Liver (tissue), 3 donors: ENCODE results near the gene RABL3.

Experiments used
- EGR1 ChIP-seq, 2 donors: IDR thresholded peaks; 2 replicates each; pipeline ENCODE4 v1.6.1; 2016 to 2018; ENCODE audit warnings: antibody characterized with exemption in 2 of 2, low read depth in 2 of 2
- HNF4G ChIP-seq: IDR thresholded peaks from 2 replicates; pipeline ENCODE4 v1.6.1; 2016; ENCODE audit warnings: antibody characterized with exemption
- JUND ChIP-seq, 2 donors: IDR thresholded peaks; 2 replicates each; pipeline ENCODE4 v1.6.1; 2016; ENCODE audit warnings: antibody characterized with exemption in 2 of 2
- NR2F2 ChIP-seq: IDR thresholded peaks from 2 replicates; pipeline ENCODE4 v1.6.1; 2016; ENCODE audit warnings: antibody characterized with exemption
- RAD21 ChIP-seq, 2 donors: IDR thresholded peaks; 2 replicates each; pipeline ENCODE4 v1.6.1; 2016; ENCODE audit warnings: antibody characterized with exemption in 2 of 2, mild to moderate bottlenecking in 2 of 2
- SP1 ChIP-seq: IDR thresholded peaks from 2 replicates; pipeline ENCODE4 v1.6.1; 2018; ENCODE audit warnings: antibody characterized with exemption, mild to moderate bottlenecking
- TAF1 ChIP-seq: conservative IDR thresholded peaks from 2 replicates; pipeline ENCODE4 v1.6.1; 2016; ENCODE audit warnings: antibody characterized with exemption, mild to moderate bottlenecking
- TF ChIP-seq, protein P1 (sequence below): IDR thresholded peaks from 2 replicates; pipeline ENCODE4 v1.6.1; 2016; ENCODE audit warnings: antibody characterized with exemption, mild to moderate bottlenecking
- TF ChIP-seq, protein P2 (sequence below): fragments of 150-350 bp; IDR thresholded peaks from 2 replicates; pipeline ENCODE4 v1.5.1; 2017; ENCODE audit warnings: improper control_type of control experiment, low read depth, low read length; ENCODE audit not compliant: missing input control
- TF ChIP-seq, protein P3 (sequence below): IDR thresholded peaks from 2 replicates; pipeline ENCODE4 v1.6.1; 2016; ENCODE audit warnings: antibody characterized with exemption
- donor health status: healthy.
- donor health status: healthy.

GRCh38 chr3:120659285-120659684 lies 83.0 kb downstream of the RABL3 start:
- TF ChIP-seq, protein P1, sequence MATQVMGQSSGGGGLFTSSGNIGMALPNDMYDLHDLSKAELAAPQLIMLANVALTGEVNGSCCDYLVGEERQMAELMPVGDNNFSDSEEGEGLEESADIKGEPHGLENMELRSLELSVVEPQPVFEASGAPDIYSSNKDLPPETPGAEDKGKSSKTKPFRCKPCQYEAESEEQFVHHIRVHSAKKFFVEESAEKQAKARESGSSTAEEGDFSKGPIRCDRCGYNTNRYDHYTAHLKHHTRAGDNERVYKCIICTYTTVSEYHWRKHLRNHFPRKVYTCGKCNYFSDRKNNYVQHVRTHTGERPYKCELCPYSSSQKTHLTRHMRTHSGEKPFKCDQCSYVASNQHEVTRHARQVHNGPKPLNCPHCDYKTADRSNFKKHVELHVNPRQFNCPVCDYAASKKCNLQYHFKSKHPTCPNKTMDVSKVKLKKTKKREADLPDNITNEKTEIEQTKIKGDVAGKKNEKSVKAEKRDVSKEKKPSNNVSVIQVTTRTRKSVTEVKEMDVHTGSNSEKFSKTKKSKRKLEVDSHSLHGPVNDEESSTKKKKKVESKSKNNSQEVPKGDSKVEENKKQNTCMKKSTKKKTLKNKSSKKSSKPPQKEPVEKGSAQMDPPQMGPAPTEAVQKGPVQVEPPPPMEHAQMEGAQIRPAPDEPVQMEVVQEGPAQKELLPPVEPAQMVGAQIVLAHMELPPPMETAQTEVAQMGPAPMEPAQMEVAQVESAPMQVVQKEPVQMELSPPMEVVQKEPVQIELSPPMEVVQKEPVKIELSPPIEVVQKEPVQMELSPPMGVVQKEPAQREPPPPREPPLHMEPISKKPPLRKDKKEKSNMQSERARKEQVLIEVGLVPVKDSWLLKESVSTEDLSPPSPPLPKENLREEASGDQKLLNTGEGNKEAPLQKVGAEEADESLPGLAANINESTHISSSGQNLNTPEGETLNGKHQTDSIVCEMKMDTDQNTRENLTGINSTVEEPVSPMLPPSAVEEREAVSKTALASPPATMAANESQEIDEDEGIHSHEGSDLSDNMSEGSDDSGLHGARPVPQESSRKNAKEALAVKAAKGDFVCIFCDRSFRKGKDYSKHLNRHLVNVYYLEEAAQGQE: no peak
- TF ChIP-seq TAF1 (no peak), SP1 (no peak), JUND (IDR thresholded peaks at IDR 0.05) (no peak), NR2F2 (no peak), EGR1 (IDR thresholded peaks at IDR 0.05; ENCODE audit: low read depth in 2 of 2) (no peak), RAD21 (IDR thresholded peaks at IDR 0.05) (no peak), HNF4G (no peak)
- TF ChIP-seq, protein P2, sequence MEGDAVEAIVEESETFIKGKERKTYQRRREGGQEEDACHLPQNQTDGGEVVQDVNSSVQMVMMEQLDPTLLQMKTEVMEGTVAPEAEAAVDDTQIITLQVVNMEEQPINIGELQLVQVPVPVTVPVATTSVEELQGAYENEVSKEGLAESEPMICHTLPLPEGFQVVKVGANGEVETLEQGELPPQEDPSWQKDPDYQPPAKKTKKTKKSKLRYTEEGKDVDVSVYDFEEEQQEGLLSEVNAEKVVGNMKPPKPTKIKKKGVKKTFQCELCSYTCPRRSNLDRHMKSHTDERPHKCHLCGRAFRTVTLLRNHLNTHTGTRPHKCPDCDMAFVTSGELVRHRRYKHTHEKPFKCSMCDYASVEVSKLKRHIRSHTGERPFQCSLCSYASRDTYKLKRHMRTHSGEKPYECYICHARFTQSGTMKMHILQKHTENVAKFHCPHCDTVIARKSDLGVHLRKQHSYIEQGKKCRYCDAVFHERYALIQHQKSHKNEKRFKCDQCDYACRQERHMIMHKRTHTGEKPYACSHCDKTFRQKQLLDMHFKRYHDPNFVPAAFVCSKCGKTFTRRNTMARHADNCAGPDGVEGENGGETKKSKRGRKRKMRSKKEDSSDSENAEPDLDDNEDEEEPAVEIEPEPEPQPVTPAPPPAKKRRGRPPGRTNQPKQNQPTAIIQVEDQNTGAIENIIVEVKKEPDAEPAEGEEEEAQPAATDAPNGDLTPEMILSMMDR: no peak
- TF ChIP-seq, protein P3, sequence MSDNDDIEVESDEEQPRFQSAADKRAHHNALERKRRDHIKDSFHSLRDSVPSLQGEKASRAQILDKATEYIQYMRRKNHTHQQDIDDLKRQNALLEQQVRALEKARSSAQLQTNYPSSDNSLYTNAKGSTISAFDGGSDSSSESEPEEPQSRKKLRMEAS: no peak
